ENCODE measurements around the gene HMCN1. TPM values are rescaled to one million over a fixed set of nuclear protein-coding genes. Genes with fewer than 3 reads are reported as not detected.

The HMCN1 gene
- total RNA-seq, 1 donor from 2014 or later = 3.4 TPM

GRCh38 chr1:185860859-185861258, 126.7 kb downstream of the HMCN1 start:
- H3K27me3 Mint-ChIP-seq = no peaks in the 10 kb centered on the region
- H3K4me1 Mint-ChIP-seq (ENCODE audit: low read depth) = peaks cover 11% of the 10 kb centered on the region
- H3K36me3 Mint-ChIP-seq (ENCODE audit: insufficient read depth) = no peaks in the 10 kb centered on the region
- TF ChIP-seq CTCF (IDR thresholded peaks at IDR 0.05; ENCODE audit: unreplicated experiment) = no peak
- H3K9me3 Mint-ChIP-seq (ENCODE audit: low read depth) = no peaks in the 10 kb centered on the region
- H3K27ac Mint-ChIP-seq = no peak overlapping the region
- no peak overlapping the region for H3K4me3 Mint-ChIP-seq (ENCODE audit: low read depth)
- no peak for DNase-seq (ENCODE audit: low spot score, unreplicated experiment)

GRCh38 chr1:185861630-185862029, 127.4 kb downstream of the HMCN1 start:
- Mint-ChIP-seq H3K4me1 (ENCODE audit: low read depth) (peaks cover 11% of the 10 kb centered on the region), H3K27ac (no peak overlapping the region), H3K9me3 (ENCODE audit: low read depth) (no peaks in the 10 kb centered on the region), H3K4me3 (ENCODE audit: low read depth) (no peak overlapping the region), H3K36me3 (ENCODE audit: insufficient read depth) (no peaks in the 10 kb centered on the region), H3K27me3 (no peaks in the 10 kb centered on the region)
- DNase-seq (ENCODE audit: low spot score, unreplicated experiment) = no peak
- TF ChIP-seq CTCF (IDR thresholded peaks at IDR 0.05; ENCODE audit: unreplicated experiment) = no peak

- no peak overlapping the region for H3K4me3 Mint-ChIP-seq (ENCODE audit: low read depth)
- no peak for DNase-seq (ENCODE audit: low spot score, unreplicated experiment)
- H3K36me3 Mint-ChIP-seq (ENCODE audit: insufficient read depth) = no peaks in the 10 kb centered on the region
- H3K27me3 Mint-ChIP-seq = no peaks in the 10 kb centered on the region
- peaks cover 9% of the 10 kb centered on the region for H3K4me1 Mint-ChIP-seq (ENCODE audit: low read depth)
- no peaks in the 10 kb centered on the region for H3K9me3 Mint-ChIP-seq (ENCODE audit: low read depth)
- no peak overlapping the region for H3K27ac Mint-ChIP-seq
- no peak for TF ChIP-seq CTCF (IDR thresholded peaks at IDR 0.05; ENCODE audit: unreplicated experiment)
These were observed 128.0 kb downstream of the HMCN1 start for GRCh38 chr1:185862235-185862634.

GRCh38 chr1:185864331-185864730, 130.1 kb downstream of the HMCN1 start:
- no peak for DNase-seq (ENCODE audit: low spot score, unreplicated experiment)
- Mint-ChIP-seq H3K9me3 (ENCODE audit: low read depth) (no peaks in the 10 kb centered on the region), H3K4me1 (ENCODE audit: low read depth) (peaks cover 7% of the 10 kb centered on the region), H3K27me3 (no peaks in the 10 kb centered on the region), H3K4me3 (ENCODE audit: low read depth) (no peak overlapping the region), H3K27ac (no peak overlapping the region), H3K36me3 (ENCODE audit: insufficient read depth) (no peaks in the 10 kb centered on the region)
- no peak for TF ChIP-seq CTCF (IDR thresholded peaks at IDR 0.05; ENCODE audit: unreplicated experiment)

GRCh38 chr1:185864889-185865517, 130.8 kb downstream of the HMCN1 start:
- Mint-ChIP-seq H3K27ac (no peak overlapping the region), H3K27me3 (no peaks in the 10 kb centered on the region), H3K4me1 (ENCODE audit: low read depth) (peaks cover 7% of the 10 kb centered on the region), H3K36me3 (ENCODE audit: insufficient read depth) (no peaks in the 10 kb centered on the region), H3K4me3 (ENCODE audit: low read depth) (no peak overlapping the region), H3K9me3 (ENCODE audit: low read depth) (no peaks in the 10 kb centered on the region)
- TF ChIP-seq CTCF (IDR thresholded peaks at IDR 0.05; ENCODE audit: unreplicated experiment) = no peak
- DNase-seq (ENCODE audit: low spot score, unreplicated experiment) = no peak

Data from progenitor cell of endocrine pancreas (in vitro differentiated cells).